ENCODE data around the gene MRGPRX3. TPM values are rescaled to one million over a fixed set of nuclear protein-coding genes. Genes with fewer than 3 reads are reported as not detected.

MRGPRX3 gene
- total and polyA plus RNA-seq, 2 of the 8 experiments (the other 6 are each of a cell fraction or from before 2014, with no cell fraction given): not detected

GRCh38 chr11:18088366-18088765 is 44.0 kb upstream of the MRGPRX3 start:
- no peak overlapping the region for H3K4me2 ChIP-seq (ENCODE audit: insufficient read depth in 1 of 2, low read depth in 2 of 2, low read length in 2 of 2)
- no peak overlapping the region for H4K5ac ChIP-seq (ENCODE audit: insufficient read length, low read depth, low read length)
- CTCF ChIA-PET (ENCODE audit: partially characterized antibody): no interaction called here
- no peak overlapping the region for H4K91ac ChIP-seq (replicated peaks; ENCODE audit: insufficient read length, low read length)
- no peak for TF ChIP-seq BCL11A (IDR thresholded peaks at IDR 0.05; ENCODE audit: low read depth in 2 of 2, low read length in 2 of 2)
- TF ChIP-seq CHD1 (IDR thresholded peaks at IDR 0.05; ENCODE audit: low read depth, low read length): no peak
- TF ChIP-seq MAX (IDR thresholded peaks at IDR 0.05): no peak
- TF ChIP-seq POU5F1 (IDR thresholded peaks at IDR 0.05; ENCODE audit: low read depth, low read length): no peak
- TF ChIP-seq TCF12 (IDR thresholded peaks at IDR 0.05; ENCODE audit: low read depth, low read length): no peak
- no peak for TF ChIP-seq SP4 (IDR thresholded peaks at IDR 0.05; ENCODE audit: low read length)
- TF ChIP-seq RXRA (IDR thresholded peaks at IDR 0.05; ENCODE audit: insufficient read depth, low read depth, low read length): no peak
- no peak for TF ChIP-seq GTF2F1 (IDR thresholded peaks at IDR 0.05; ENCODE audit: borderline replicate concordance, low read depth, low read length)
- no peak for TF ChIP-seq SUZ12 (IDR thresholded peaks at IDR 0.05; ENCODE audit: low read length)
- TF ChIP-seq FOSL1 (IDR thresholded peaks at IDR 0.05; ENCODE audit: insufficient read depth, low read depth, low read length): no peak
- no peak for TF ChIP-seq SRF (IDR thresholded peaks at IDR 0.05; ENCODE audit: low read depth, low read length)
- no peak for TF ChIP-seq ATF2 (IDR thresholded peaks at IDR 0.05; ENCODE audit: low read length)
- 0 out of 2 replicates have a peak, but pooled peaks cover 4% of the 10 kb centered on the region for H3K79me1 ChIP-seq (ENCODE audit: low read depth, low read length)
- H2BK120ac ChIP-seq (replicated peaks; ENCODE audit: low read depth, low read length): no peak overlapping the region
- no peaks in the 10 kb centered on the region for H3K79me2 ChIP-seq (ENCODE audit: control insufficient read depth in 1 of 2, insufficient read depth in 2 of 2, low read length in 2 of 2)
- no peak overlapping the region for H3K4ac ChIP-seq (replicated peaks; ENCODE audit: insufficient read length, low read depth, low read length)
- POLR2A ChIA-PET (ENCODE audit: partially characterized antibody): no interaction called here
- FAIRE-seq: no peak
- no peaks in the 10 kb centered on the region for H4K20me1 ChIP-seq (replicated peaks in 1 of 2; ENCODE audit: control insufficient read depth in 1 of 2, insufficient read depth in 2 of 2, low read length in 2 of 2)
- H2AFZ ChIP-seq (ENCODE audit: low read length): no peak overlapping the region
- no peaks in the 10 kb centered on the region for H3K27me3 ChIP-seq (replicated peaks in 1 of 4; ENCODE audit: control insufficient read depth in 3 of 4, extremely low read depth in 1 of 4, insufficient read depth in 3 of 4, low read length in 3 of 4)
- H2BK5ac ChIP-seq (ENCODE audit: low read depth, low read length): no peak overlapping the region
- no peak overlapping the region for H3K14ac ChIP-seq (ENCODE audit: insufficient read length)
- no peaks in the 10 kb centered on the region for H3K23me2 ChIP-seq (ENCODE audit: low read depth, low read length)
- H2BK15ac ChIP-seq (ENCODE audit: low read length): no peak overlapping the region
- H3K4me1 ChIP-seq (replicated peaks in 1 of 4; ENCODE audit: control insufficient read depth in 3 of 4, insufficient read depth in 4 of 4, low read length in 3 of 4): no peaks in the 10 kb centered on the region
- no peak overlapping the region for H2BK20ac ChIP-seq (ENCODE audit: low read length)
- no peak overlapping the region for H3K56ac ChIP-seq (replicated peaks; ENCODE audit: insufficient read length, low read depth, low read length)
- DNase-seq (ENCODE audit: low read depth in 1 of 2, low spot score in 2 of 2): no peak
- no peak overlapping the region for H3K27ac ChIP-seq (ENCODE audit: low read depth, low read length)
- H3K36me3 ChIP-seq (ENCODE audit: control insufficient read depth in 2 of 4, insufficient read depth in 4 of 4, low read length in 3 of 4): peaks cover 9 to 82% (median 52%) of the 10 kb centered on the region in 4 experiments
- H3K18ac ChIP-seq (ENCODE audit: extremely low read depth, low read length): no peak overlapping the region
- no peak overlapping the region for H3K4me3 ChIP-seq (ENCODE audit: extremely low read depth in 1 of 4, insufficient read depth in 2 of 4, low read depth in 3 of 4, low read length in 4 of 4)
- H2AK5ac ChIP-seq (ENCODE audit: low read depth, low read length): no peak overlapping the region
- WGBS, 2 experiments (ENCODE audit: extremely low coverage in 1 of 2, insufficient coverage in 1 of 2, insufficient read length in 1 of 2, insufficient replicate concordance in 2 of 2, low coverage in 1 of 2, low lambda C conversion rate in 2 of 2, missing lambda C conversion rate in 1 of 2): 90% methylated on average over 2 of the region's 2 CpGs; no CpG with 5 or more reads in 1 of the 2 experiments
- H3K23ac ChIP-seq (ENCODE audit: insufficient read length): no peak overlapping the region
- no peak overlapping the region for H4K8ac ChIP-seq (ENCODE audit: extremely low read depth, insufficient read depth, low read length)
- no peaks in the 10 kb centered on the region for H3K9me3 ChIP-seq (ENCODE audit: insufficient read depth in 2 of 2, low read depth in 1 of 2, low read length in 1 of 2)
- no peak overlapping the region for H3K9ac ChIP-seq (replicated peaks in 1 of 4; ENCODE audit: extremely low read depth in 1 of 4, low read depth in 3 of 4, low read length in 3 of 4)
- no peak overlapping the region for H2BK12ac ChIP-seq (ENCODE audit: low read depth, low read length)
